Activated CD4-positive, alpha-beta T cell treated with anti-CD3 and anti-CD28 coated beads, Interleukin-2, amount 10 ng/mL, durations not matched to agents 24 days and 14 days (primary cell): ENCODE data around the gene ZNF165. TPM values are rescaled to one million over a fixed set of nuclear protein-coding genes. Genes with fewer than 3 reads are reported as not detected.
A peak's percentile ranks its signal among the peaks of the same experiment; 100 is the strongest.

Source experiments
- DNase-seq: peaks from one replicate; pipeline ENCODE4 v3.0.0; 2022
- H3K27ac Mint-ChIP-seq: one replicate; pipeline ENCODE4 v1.8.0; 2022; ENCODE audit warnings: mild to moderate bottlenecking, mixed read lengths
- H3K27me3 Mint-ChIP-seq: one replicate; pipeline ENCODE4 v1.8.0; 2022; ENCODE audit warnings: mixed read lengths
- H3K36me3 Mint-ChIP-seq: one replicate; pipeline ENCODE4 v1.8.0; 2022; ENCODE audit warnings: low read depth, mild to moderate bottlenecking, mixed read lengths
- H3K4me1 Mint-ChIP-seq: one replicate; pipeline ENCODE4 v1.8.0; 2021; ENCODE audit warnings: mixed read lengths
- H3K4me3 Mint-ChIP-seq: one replicate; pipeline ENCODE4 v1.8.0; 2022; ENCODE audit warnings: mild to moderate bottlenecking, moderate library complexity, mixed read lengths
- H3K9me3 Mint-ChIP-seq: one replicate; pipeline ENCODE4 v1.8.0; 2021; ENCODE audit warnings: mixed read lengths
- intact Hi-C: fragments of 100-400 bp; cut with micrococcal nuclease; formaldehyde crosslinking; loops from one replicate; pipeline ENCODE4 v1.15.1; 2023
- total RNA-seq: library from RNA; stranded (reverse); gene quantifications from 2 replicates; pipeline ENCODE4 v1.2.3, GENCODE V29; 2022

The ZNF165 gene
- total RNA-seq, 1 donor from 2014 or later: 0.47 TPM

DNA sequence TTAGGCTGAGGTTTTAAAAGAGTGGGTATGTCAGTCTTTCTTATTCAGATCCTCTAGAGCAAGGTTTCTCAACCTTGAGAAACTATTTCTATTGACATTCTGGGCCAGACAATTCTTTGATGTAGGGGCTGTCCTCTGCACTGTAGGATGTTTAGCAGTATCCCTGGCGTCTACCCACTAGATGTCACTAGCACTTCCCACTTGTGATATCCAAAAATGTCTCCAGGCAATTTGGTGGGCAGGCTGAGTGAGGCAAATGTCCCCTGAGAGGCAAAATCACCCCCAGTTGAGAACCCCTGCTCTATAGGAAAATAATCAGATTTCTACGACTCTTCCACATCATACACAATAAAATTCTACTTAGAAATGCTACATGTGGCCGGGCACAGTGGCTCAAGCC lies 53.6 kb downstream of the ZNF165 start:
- H3K9me3 Mint-ChIP-seq: no peaks in the 10 kb centered on the region
- DNase-seq: peak; percentile 74
- H3K4me1 Mint-ChIP-seq: peaks cover 51% of the 10 kb centered on the region
- no peak overlapping the region for H3K4me3 Mint-ChIP-seq
- intact Hi-C loops: loop anchor here (1.0 to 10.0 kb wide), 2 partner anchors 222 to 239 kb away; a partner anchor contains a TSS
- peaks cover 33% of the 10 kb centered on the region for H3K36me3 Mint-ChIP-seq
- H3K27me3 Mint-ChIP-seq: no peaks in the 10 kb centered on the region
- no peak overlapping the region for H3K27ac Mint-ChIP-seq

DNA sequence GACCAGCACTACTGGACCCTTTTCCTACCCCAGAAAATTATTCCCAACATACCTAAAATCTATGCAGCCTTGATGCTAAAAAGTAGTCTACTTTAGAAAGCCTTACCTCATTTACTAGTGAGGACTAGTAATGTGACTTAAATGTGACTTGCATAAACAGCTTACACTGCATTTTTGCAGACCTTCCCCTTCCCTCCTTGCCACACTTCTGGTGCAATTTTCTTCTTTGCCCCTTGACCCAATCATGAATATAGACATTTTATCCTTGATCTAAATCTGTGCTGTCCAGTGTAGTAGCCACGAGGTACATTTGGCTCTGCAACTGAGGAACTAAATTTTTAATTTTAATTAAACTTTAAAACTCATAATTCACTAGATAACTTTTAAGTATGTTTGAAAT lies 54.3 kb downstream of the ZNF165 start:
- no peak overlapping the region for H3K27ac Mint-ChIP-seq
- H3K9me3 Mint-ChIP-seq: no peaks in the 10 kb centered on the region
- DNase-seq: no peak
- no peak overlapping the region for H3K4me3 Mint-ChIP-seq
- H3K27me3 Mint-ChIP-seq: no peaks in the 10 kb centered on the region
- intact Hi-C loops: loop anchor here (1.0 to 10.0 kb wide), 5 partner anchors 88 to 263 kb away; partner anchors contain the start of genes ZSCAN12 and ZSCAN26
- peaks cover 26% of the 10 kb centered on the region for H3K36me3 Mint-ChIP-seq
- peaks cover 46% of the 10 kb centered on the region for H3K4me1 Mint-ChIP-seq

- Mint-ChIP-seq H3K27ac (peak overlapping the region; percentile 94), H3K4me3 (peak overlapping the region; percentile 93), H3K4me1 (peaks cover 50% of the 10 kb centered on the region), H3K9me3 (no peaks in the 10 kb centered on the region), H3K27me3 (no peaks in the 10 kb centered on the region), H3K36me3 (peaks cover 21% of the 10 kb centered on the region)
- DNase-seq: no peak
- intact Hi-C loops: loop anchor here (5.0 to 10.0 kb wide), 4 partner anchors 87 to 262 kb away; partner anchors contain the start of genes ZSCAN12 and ZSCAN26
These were observed 55.0 kb downstream of the ZNF165 start for GRCh38 chr6:28135393-28135792.

GRCh38 chr6:28136585-28137504 lies 56.5 kb downstream of the ZNF165 start:
- Mint-ChIP-seq H3K9me3 (no peaks in the 10 kb centered on the region), H3K27ac (peak overlapping the region; percentile 94), H3K4me1 (peaks cover 58% of the 10 kb centered on the region), H3K36me3 (peaks cover 14% of the 10 kb centered on the region), H3K27me3 (no peaks in the 10 kb centered on the region), H3K4me3 (peak overlapping the region; percentile 93)
- DNase-seq: peak; percentile 92
- intact Hi-C loops: loop anchor here (1.0 to 10.0 kb wide), 7 partner anchors 13 to 260 kb away; partner anchors contain the start of genes ZNF165, ZSCAN12, ZSCAN16 and ZSCAN26

GRCh38 chr6:28137505-28137981 lies 57.2 kb downstream of the ZNF165 start:
- peaks cover 58% of the 10 kb centered on the region for H3K4me1 Mint-ChIP-seq
- peak; percentile 72 for DNase-seq
- peak overlapping the region; percentile 93 for H3K4me3 Mint-ChIP-seq
- no peaks in the 10 kb centered on the region for H3K9me3 Mint-ChIP-seq
- intact Hi-C loops: loop anchor here (1.0 to 10.0 kb wide), 7 partner anchors 13 to 260 kb away; partner anchors contain the start of genes ZNF165, ZSCAN12, ZSCAN16 and ZSCAN26
- peaks cover 14% of the 10 kb centered on the region for H3K36me3 Mint-ChIP-seq
- no peaks in the 10 kb centered on the region for H3K27me3 Mint-ChIP-seq
- peak overlapping the region; percentile 94 for H3K27ac Mint-ChIP-seq

Other genes with a start within 250 kb of the ZNF165 start
- gene OR2B2, start 168.2 kb upstream of the ZNF165 start, total RNA-seq: not detected in 2 replicates
- gene OR2B6, start 123.3 kb upstream of the ZNF165 start, total RNA-seq: not detected in 2 replicates
- 3.0 and 4.0 TPM in 2 replicates for gene ZSCAN16, start 44.0 kb downstream of the ZNF165 start, total RNA-seq
- 17.6 and 17.7 TPM in 2 replicates for gene ZKSCAN8, start 61.3 kb downstream of the ZNF165 start, total RNA-seq
- 5.2 and 6.3 TPM in 2 replicates for gene ZSCAN9, start 144.7 kb downstream of the ZNF165 start, total RNA-seq
- gene ZKSCAN4, start 171.7 kb downstream of the ZNF165 start, total RNA-seq: 3.8 and 4.9 TPM in 2 replicates
- gene NKAPL, start 178.7 kb downstream of the ZNF165 start, total RNA-seq: not detected in 2 replicates
- gene ZSCAN26, start 186.6 kb downstream of the ZNF165 start, total RNA-seq: 5.9 and 7.7 TPM in 2 replicates
- 1.8 and 2.5 TPM in 2 replicates for gene PGBD1, start 201.0 kb downstream of the ZNF165 start, total RNA-seq